ENCODE results near the gene ZNF219. TPM values are rescaled to one million over a fixed set of nuclear protein-coding genes. Genes with fewer than 3 reads are reported as not detected.

The ZNF219 gene
- total and polyA plus RNA-seq, 2 donors (not counting 1 experiment from before 2014, with no cell fraction given) = 3.3 to 6.4 TPM

GRCh38 chr14:21089271-21089670, 9.2 kb downstream of the ZNF219 start:
- DNase-seq (no peak), ATAC-seq (ENCODE audit: low read depth) (no peak)
- intact Hi-C loops (cut with micrococcal nuclease) = no loop called here
- no peak overlapping the region for H3K4me3 Mint-ChIP-seq
- no peaks in the 10 kb centered on the region for H3K27me3 Mint-ChIP-seq
- Histone ChIP-seq H3K4me3 (ENCODE audit: control extremely low read depth in 1 of 5, extremely low read depth in 1 of 5, insufficient read depth in 1 of 5, low read depth in 2 of 5, low read length in 4 of 5) (no peak overlapping the region), H4K20me1 (ENCODE audit: control insufficient read depth, insufficient read depth, low read length, poor library complexity, severe bottlenecking) (no peaks in the 10 kb centered on the region), H3K4me2 (replicated peaks; ENCODE audit: low read depth, low read length, poor library complexity, severe bottlenecking) (no peak overlapping the region), H3K27ac (ENCODE audit: low read length in 2 of 2) (no peak overlapping the region), H3K4me1 (ENCODE audit: control insufficient read depth in 2 of 2, insufficient read depth in 2 of 2, low read length in 2 of 2) (peaks cover 11 to 21% of the 10 kb centered on the region in 2 donors), H3K79me2 (ENCODE audit: control insufficient read depth, insufficient read depth, low read length) (no peaks in the 10 kb centered on the region), H3K9ac (ENCODE audit: low read length) (no peak overlapping the region), H3K36me3 (replicated peaks in 1 of 2; ENCODE audit: control extremely low read depth in 1 of 2, control insufficient read depth in 1 of 2, extremely low read depth in 1 of 2, insufficient read depth in 2 of 2, low read length in 1 of 2) (no peaks in the 10 kb centered on the region), H3K27me3 (replicated peaks in 1 of 4; ENCODE audit: control extremely low read depth in 1 of 4, control insufficient read depth in 3 of 4, insufficient read depth in 4 of 4, low read length in 3 of 4) (peaks cover 0 to 4% (median 0%) of the 10 kb centered on the region in 4 experiments), H2AFZ (ENCODE audit: insufficient read depth, low read depth, low read length, poor library complexity, severe bottlenecking) (no peak overlapping the region), H3K9me3 (ENCODE audit: control extremely low read depth in 1 of 3, control insufficient read depth in 2 of 3, insufficient read depth in 1 of 3, low read length in 2 of 3) (peaks cover 0 to 5% (median 0%) of the 10 kb centered on the region in 3 donors)
- H3K9me3 Mint-ChIP-seq (ENCODE audit: insufficient read depth) = no peaks in the 10 kb centered on the region
- no CpG with 5 or more reads among the region's 1 CpG for WGBS (ENCODE audit: insufficient coverage)
- ChIA-PET CTCF (interaction anchor here (0.6 to 7.8 kb wide), 13 partner anchors 9 to 746 kb away, joined by 3 to 91 read pairs (median 5); partner anchors contain the start of genes ARHGEF40, TMEM253 and ZNF219), POLR2A (no interaction called here)
- TF ChIP-seq EZH2 (IDR thresholded peaks at IDR 0.05; ENCODE audit: borderline replicate concordance, insufficient read depth, low read depth, low read length, poor library complexity, severe bottlenecking) = no peak
- no peak for TF ChIP-seq CTCF (IDR thresholded peaks at IDR 0.05)
- H3K4me1 Mint-ChIP-seq = peaks cover 21% of the 10 kb centered on the region
- H3K27ac Mint-ChIP-seq = no peak overlapping the region

GRCh38 chr14:21088687-21089086, 9.8 kb downstream of the ZNF219 start:
- Histone ChIP-seq H3K36me3 (replicated peaks in 1 of 2; ENCODE audit: control extremely low read depth in 1 of 2, control insufficient read depth in 1 of 2, extremely low read depth in 1 of 2, insufficient read depth in 2 of 2, low read length in 1 of 2) (no peaks in the 10 kb centered on the region), H2AFZ (ENCODE audit: insufficient read depth, low read depth, low read length, poor library complexity, severe bottlenecking) (no peak overlapping the region), H3K27me3 (replicated peaks in 1 of 4; ENCODE audit: control extremely low read depth in 1 of 4, control insufficient read depth in 3 of 4, insufficient read depth in 4 of 4, low read length in 3 of 4) (peaks cover 0 to 4% (median 0%) of the 10 kb centered on the region in 4 experiments), H3K4me1 (ENCODE audit: control insufficient read depth in 2 of 2, insufficient read depth in 2 of 2, low read length in 2 of 2) (peaks cover 11 to 21% of the 10 kb centered on the region in 2 donors), H3K9me3 (ENCODE audit: control extremely low read depth in 1 of 3, control insufficient read depth in 2 of 3, insufficient read depth in 1 of 3, low read length in 2 of 3) (peaks cover 0 to 5% (median 0%) of the 10 kb centered on the region in 3 donors), H4K20me1 (ENCODE audit: control insufficient read depth, insufficient read depth, low read length, poor library complexity, severe bottlenecking) (no peaks in the 10 kb centered on the region), H3K27ac (ENCODE audit: low read length in 2 of 2) (no peak overlapping the region), H3K4me3 (ENCODE audit: control extremely low read depth in 1 of 5, extremely low read depth in 1 of 5, insufficient read depth in 1 of 5, low read depth in 2 of 5, low read length in 4 of 5) (no peak overlapping the region), H3K79me2 (ENCODE audit: control insufficient read depth, insufficient read depth, low read length) (no peaks in the 10 kb centered on the region), H3K9ac (ENCODE audit: low read length) (no peak overlapping the region), H3K4me2 (replicated peaks; ENCODE audit: low read depth, low read length, poor library complexity, severe bottlenecking) (no peak overlapping the region)
- CTCF ChIA-PET = interaction anchor here (0.6 to 7.8 kb wide), 12 partner anchors 9 to 746 kb away, joined by 3 to 91 read pairs (median 6); partner anchors contain the start of genes ARHGEF40 and TMEM253
- POLR2A ChIA-PET = no interaction called here
- intact Hi-C loops (cut with micrococcal nuclease) = no loop called here
- H3K9me3 Mint-ChIP-seq (ENCODE audit: insufficient read depth) = no peaks in the 10 kb centered on the region
- H3K4me1 Mint-ChIP-seq = peaks cover 21% of the 10 kb centered on the region
- DNase-seq (no peak), ATAC-seq (ENCODE audit: low read depth) (no peak)
- H3K4me3 Mint-ChIP-seq = no peak overlapping the region
- H3K27me3 Mint-ChIP-seq = no peaks in the 10 kb centered on the region
- H3K27ac Mint-ChIP-seq = peak overlapping the region; percentile 10
- 88% methylated on average over 4 of the region's 4 CpGs for WGBS (ENCODE audit: insufficient coverage)
- no peak for TF ChIP-seq CTCF (IDR thresholded peaks at IDR 0.05)
- no peak for TF ChIP-seq EZH2 (IDR thresholded peaks at IDR 0.05; ENCODE audit: borderline replicate concordance, insufficient read depth, low read depth, low read length, poor library complexity, severe bottlenecking)
